Hepatocyte (in vitro differentiated cells): ENCODE data around the gene EIF4H.

ENCODE experiments used
- EZH2 ChIP-seq: fragments of 200-600 bp; sonication (generic); IDR thresholded peaks from 2 replicates; pipeline ENCODE4 v1.6.1; 2016; ENCODE audit warnings: antibody characterized with exemption, mild to moderate bottlenecking, borderline replicate concordance
- EZH2phosphoT487 ChIP-seq: fragments of 200-600 bp; sonication (generic); IDR thresholded peaks from one replicate; pipeline ENCODE4 v1.6.1; 2018; ENCODE audit warnings: antibody characterized with exemption, mild to moderate bottlenecking, low read depth, moderate library complexity; ENCODE audit not compliant: unreplicated experiment, severe bottlenecking
- TF ChIP-seq, protein P1 (sequence below): fragments of 200-600 bp; sonication (generic); IDR thresholded peaks from 2 replicates; pipeline ENCODE4 v1.5.1; 2016; ENCODE audit warnings: antibody characterized with exemption, mild to moderate bottlenecking; ENCODE audit not compliant: poor library complexity

DNA sequence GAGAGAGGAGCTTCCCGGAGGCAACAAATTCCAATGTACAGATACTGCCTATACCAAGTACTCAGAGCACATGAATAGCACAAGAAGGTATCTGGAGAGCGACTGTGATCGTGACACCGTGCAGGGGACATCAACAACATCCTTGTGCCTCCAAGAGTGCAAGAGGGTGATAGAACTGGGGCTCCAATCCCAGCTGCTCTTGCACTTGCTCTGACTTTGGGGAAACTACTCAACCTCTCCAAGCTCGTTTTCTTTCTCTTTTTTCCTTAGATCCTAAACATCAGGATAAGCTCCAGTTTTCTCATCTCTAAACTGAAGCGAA lies 67.9 kb downstream of the EIF4H start:
- TF ChIP-seq EZH2 (no peak), EZH2phosphoT487 (no peak)
- TF ChIP-seq, protein P1, sequence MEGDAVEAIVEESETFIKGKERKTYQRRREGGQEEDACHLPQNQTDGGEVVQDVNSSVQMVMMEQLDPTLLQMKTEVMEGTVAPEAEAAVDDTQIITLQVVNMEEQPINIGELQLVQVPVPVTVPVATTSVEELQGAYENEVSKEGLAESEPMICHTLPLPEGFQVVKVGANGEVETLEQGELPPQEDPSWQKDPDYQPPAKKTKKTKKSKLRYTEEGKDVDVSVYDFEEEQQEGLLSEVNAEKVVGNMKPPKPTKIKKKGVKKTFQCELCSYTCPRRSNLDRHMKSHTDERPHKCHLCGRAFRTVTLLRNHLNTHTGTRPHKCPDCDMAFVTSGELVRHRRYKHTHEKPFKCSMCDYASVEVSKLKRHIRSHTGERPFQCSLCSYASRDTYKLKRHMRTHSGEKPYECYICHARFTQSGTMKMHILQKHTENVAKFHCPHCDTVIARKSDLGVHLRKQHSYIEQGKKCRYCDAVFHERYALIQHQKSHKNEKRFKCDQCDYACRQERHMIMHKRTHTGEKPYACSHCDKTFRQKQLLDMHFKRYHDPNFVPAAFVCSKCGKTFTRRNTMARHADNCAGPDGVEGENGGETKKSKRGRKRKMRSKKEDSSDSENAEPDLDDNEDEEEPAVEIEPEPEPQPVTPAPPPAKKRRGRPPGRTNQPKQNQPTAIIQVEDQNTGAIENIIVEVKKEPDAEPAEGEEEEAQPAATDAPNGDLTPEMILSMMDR, result no peak
